HG03521 (cell line): ENCODE data around the gene GTF2H3.
"Not testable (repeated sequence)": the region's sequence is repeated elsewhere in the genome, so short reads cannot be mapped to it uniquely, and the experiment has no call there.

ENCODE experiments used
- ATAC-seq: cut with Tn5 transposase; IDR thresholded peaks from one replicate; pipeline ENCODE4 v1.9.1; 2021; ENCODE audit warnings: mild to moderate bottlenecking, moderate library complexity; ENCODE audit not compliant: unreplicated experiment

The GTF2H3 gene

DNA sequence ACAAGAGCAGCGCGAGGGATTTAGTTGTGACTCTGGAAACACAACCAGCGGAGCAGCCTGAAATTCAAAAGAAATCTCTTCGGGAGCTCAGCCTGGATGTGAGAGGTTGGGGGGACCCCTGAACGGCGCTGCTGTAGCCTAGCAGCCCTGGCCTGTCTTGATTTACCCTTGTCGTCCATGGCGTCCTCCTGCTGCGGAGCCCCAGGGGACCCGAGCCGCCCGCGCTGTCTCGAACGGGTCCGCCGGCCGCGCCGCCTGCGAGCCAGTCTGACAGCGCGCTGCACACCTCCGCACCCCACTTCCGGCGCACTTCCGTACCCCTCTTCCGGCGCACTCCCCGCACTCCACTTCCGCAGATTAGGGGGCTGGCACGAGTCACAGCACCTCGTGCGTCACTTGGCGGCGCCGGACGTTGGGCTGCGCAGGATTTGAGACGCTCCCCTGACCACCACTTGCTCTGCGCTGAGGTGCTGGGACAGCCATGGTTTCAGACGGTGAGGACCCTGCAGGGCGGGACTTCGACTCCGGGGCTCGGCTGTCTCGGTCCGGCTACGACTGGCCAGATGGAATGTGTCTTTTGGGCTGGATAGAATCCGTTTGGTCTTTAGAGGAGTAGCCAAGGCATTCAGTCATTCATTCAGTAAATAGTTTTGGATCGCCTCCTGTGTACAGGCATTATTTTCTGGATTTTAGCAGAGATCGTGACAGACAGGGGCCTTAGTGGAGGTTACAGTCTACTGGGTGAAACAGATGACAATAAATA lies at the start of gene GTF2H3, which contains the start of gene EIF2B1:
Gene GTF2H3 (plus strand): TSS at position 451 of the 763 bp plus-strand sequence. CDS start 31 bp downstream, at position 482.
Gene EIF2B1 (minus strand): TSS at position 308 of the 763 bp plus-strand sequence. CDS start 129 bp downstream, at position 179.
- ATAC-seq: peak; percentile 96

DNA sequence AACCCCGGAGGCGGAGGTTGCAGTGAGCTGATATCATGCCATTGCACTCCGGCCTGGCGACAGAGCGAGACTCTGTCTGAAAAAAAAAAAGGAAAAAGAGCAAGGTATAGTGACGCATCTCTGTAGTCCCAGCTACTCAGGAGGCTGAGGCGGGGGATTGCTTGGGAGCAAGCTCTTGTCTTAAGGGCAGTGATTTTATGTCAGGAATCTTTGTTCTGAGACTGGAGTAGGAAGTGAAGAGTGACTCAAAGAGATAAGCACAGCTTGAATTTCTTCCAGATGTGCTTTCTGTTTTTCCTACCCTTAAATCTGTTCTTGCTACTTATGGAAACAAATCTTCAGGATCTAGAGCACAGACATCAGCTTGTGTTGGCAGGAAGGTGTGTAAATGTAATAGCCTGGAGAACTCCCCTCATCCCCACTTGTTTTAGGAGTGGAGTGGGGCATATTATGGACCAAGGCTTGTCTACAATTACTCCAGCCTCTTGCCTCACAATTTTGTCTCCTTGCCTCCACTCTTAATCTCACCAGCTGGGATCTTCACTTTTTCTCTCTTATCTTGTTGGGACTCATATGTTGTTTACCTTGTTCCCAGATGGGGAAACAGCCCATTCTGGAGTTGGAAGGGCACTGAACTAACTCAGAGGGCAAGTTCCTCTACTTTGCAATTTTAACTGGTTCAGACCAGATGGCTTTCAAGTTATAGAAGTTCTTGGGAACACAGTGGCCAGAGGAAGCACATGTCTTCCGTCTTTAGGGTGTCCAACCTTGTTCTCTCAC lies 41.7 kb upstream of the GTF2H3 start:
- no peak for ATAC-seq

DNA sequence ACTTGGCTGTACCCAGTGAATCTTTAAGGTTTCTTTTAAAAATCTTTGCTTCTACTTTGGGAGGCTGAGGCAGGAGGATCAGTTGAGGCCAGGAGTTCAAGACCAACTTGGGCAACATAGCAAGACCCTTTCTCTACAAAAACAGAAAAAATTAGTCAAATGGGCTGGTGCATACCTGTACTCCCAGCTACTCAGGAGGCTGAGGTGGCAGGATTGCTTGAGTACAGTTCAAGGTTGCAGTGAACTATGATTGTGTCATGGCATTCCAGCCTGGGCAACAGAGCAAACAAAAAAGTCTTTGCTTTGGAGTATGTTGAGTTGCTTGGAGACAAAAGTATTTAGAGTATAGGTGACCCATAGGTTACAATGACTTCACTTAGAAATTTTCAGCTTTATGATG lies 37.9 kb upstream of the GTF2H3 start:
- no peak for ATAC-seq

DNA sequence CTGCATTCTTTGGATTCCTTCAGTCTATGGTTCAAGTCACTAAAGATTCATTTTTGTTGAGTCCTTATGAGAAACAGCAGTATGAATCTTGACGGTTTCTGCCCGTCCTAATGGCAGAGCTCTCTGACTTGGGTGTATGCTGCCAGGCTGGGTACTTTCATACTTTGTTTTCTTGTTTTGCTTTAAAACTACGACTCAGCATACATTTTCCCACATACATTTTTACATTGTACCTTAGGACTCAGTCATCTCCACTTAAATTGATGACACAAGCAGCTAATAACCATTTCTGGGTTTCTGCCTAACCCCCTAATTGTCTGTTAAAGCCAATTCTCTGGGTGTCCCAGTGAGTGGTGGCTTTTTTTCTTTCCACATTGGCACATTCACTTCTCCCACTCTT lies 36.5 kb upstream of the GTF2H3 start:
- no peak for ATAC-seq

DNA sequence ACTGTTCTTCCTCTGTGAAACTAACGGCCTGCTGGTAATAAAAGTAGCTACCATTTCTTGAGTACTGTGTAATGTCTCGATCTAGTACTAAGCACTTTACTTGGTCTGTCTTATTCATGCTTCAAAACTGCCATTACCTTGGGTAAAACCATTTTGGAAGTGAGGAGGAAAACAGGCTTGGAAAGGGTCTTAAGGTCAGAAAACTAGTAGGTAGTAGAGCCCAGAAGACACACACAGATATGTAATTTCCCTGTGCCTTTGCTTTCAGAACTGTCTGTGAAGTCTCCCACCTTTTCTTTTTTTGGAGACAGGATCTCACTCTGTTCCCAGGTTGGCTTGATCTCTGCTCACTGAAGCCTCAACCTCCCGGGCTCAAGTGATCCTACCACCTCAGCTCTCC lies 35.1 kb upstream of the GTF2H3 start:
- ATAC-seq: no peak

DNA sequence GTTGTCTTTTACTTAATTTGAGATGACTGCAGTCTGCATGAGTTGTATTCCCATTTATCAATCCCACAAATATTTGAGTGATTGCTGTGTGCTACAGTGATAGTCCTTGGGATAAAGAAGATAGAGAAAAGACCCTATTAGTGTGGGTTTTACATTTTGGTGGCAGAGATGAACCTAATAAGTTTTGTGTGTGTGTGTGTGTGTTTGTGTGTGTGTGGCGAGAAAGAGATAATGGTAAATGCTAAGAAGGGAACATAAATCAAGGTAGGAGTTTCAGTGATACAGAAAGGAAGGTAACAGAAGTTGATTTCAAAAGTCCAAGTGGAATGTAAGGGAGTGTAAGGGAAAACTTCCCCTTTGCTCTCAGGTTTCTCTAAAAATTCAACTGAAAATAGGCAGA lies 34.3 kb upstream of the GTF2H3 start:
- ATAC-seq: no peak

DNA sequence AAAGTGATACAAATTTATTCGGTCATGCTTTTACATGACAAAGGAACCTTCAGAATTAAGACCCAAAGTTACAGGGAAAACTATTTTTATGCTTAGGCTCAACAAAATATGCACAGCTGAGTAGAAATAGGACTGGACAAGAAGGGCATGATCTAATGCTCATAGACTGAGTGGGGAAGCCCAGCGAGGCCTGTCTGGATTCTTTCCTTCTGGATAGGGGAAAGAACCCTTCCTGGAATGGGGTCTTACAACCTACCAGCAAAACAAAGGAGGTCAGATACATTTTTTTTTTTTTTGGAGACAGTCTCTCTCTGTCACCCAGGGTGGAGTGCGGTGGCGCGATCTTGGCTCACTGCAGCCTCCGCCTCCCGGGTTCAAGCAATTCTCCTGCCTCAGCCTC lies 33.9 kb upstream of the GTF2H3 start:
- ATAC-seq: no peak

DNA sequence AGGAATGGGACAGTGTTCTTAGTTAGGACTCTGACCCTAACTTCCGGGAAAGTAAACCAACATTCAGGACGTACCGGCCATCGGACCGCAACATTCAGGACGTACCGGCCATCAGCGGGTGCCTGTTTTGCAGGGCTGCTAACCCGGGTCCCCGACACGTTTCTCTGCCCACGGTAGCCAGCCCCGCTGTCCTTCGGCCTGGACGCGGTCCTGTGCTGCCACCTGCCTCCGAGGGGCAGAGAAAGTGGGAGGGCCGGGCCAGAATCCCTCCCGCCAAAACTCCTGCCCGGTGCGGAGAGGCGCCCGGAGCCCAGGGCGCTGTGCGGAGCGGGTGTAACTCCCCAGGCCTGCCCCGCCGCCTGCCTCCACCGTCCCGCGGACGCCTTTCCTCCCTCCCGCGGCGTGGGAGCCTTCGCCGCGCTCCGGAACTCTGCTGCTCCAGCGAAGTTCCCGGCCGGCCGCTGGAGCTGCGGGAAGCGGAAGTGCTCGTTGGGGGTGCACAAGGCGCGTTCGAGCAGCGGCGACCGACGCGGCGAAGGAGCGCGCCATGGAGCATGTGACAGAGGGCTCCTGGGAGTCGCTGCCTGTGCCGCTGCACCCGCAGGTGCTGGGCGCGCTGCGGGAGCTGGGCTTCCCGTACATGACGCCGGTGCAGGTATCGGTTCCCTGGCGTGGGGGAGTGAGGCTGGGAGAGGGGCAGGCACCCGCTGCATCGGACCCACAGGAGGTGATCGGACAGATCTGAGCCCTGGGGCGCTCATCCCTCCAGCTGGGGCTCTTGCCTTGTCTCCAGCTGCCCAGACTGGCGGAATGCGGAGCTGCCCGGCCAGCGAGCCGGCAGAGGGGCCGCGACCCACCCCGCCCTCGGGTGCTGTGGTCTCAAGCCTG lies 31.8 kb upstream of the GTF2H3 start, which contains the start of gene DDX55:
Gene DDX55 (plus strand): TSS at position 498 of the 888 bp plus-strand sequence. CDS start 50 bp downstream, at position 548.
- ATAC-seq: peak; percentile 86

DNA sequence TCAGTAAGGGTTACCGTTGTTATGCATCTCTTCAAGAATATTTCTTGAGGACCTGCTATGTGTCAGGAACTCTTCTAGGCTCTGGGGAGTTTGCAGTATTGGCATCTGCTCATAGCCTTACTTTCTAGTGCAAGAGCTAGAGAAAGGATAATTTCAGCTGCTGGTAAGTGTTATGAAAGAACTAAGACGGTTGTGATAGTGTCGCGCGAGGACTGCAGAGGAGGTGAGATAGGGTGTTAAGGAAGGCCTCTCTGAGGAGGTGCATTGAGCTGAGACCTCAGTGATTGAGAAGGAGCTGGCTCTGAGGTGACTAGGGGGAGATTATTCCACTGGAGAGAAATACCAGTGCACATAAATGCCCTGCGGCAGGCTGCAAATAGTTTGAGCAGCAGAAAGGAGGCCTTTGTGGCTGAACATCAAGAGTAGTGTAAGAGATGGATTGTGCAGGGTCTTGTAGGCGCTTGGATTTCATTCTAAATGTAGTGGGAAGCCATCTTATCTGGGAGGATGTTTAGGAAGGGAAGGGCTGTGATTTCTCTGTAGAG lies 30.9 kb upstream of the GTF2H3 start:
- no peak for ATAC-seq

DNA sequence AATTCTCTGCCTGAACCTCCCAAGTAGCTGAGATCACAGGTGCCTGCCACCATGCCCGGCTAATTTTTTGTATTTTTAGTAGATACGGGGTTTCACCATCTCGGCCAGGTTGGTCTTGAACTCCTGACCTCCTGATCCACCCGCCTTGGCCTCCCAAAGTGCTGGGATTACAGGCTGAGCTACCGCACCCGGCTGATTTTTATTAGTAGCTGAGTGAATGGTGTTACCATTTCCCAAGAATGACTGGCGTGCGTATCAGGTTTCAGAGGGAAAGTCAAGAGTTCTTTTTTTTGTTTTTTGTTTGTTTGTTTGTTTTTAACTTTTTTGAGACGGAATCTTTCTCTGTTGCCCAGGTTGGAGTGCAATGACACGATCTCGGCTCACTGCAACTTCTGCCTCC lies 30.1 kb upstream of the GTF2H3 start:
- ATAC-seq: not testable (repeated sequence)

DNA sequence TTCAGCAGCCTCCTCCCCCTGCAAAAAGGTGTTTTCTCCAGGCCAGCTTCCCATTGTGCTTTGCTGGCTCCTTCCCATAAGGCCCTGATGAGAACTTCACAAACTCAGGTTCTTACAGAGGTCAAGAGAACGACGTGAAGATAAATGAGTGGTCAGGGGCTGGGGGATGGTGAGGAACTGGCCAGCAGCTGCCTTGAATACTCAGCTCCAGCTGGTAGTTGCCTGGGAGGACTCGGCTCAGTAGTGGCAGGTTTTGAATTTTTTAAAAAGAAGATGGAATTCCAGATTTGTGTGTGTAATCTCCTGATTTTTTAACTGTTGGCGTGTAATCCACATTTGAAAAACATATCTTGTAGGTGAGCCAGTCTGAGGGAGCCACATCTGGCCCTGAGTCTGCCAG lies 25.9 kb upstream of the GTF2H3 start:
- ATAC-seq: no peak

DNA sequence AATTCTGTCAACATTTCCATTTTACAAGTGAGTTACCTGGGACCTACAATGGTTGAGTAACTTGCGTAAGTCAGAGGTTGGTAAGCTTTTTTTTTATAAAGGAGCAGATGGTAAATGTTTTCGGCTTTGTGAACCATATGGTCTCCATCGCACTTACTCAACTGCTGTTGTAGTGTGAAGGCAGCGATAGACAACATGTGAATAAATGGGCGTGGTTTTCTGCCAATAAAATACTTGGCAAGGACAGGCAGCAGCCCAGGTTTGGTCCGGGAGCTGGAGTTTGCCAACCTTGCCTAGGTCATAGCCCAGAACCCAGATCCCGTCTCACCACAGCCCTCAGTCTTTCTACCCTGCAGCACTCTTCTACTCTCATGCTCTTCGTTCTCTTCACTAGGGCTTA lies 25.4 kb upstream of the GTF2H3 start:
- ATAC-seq: no peak

DNA sequence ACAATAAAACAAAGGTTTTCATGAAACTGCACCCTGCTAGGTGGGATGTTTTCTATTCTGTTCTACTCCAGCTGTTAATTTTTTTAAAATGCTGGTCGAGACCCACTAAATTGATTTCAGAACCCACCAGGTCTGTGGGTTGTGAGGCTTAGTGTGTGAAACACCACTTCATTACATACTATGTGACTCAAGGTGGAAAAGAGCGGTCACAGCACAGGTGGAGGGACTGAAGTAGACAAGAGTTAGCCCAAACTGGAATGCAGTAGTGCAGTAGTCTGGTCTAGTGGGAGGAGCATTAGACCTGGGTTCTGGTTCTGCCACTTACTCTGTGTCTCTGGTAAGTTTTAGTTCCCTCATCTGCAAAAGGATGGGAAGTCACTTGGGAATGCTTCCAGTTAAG lies 19.5 kb upstream of the GTF2H3 start:
- no peak for ATAC-seq

DNA sequence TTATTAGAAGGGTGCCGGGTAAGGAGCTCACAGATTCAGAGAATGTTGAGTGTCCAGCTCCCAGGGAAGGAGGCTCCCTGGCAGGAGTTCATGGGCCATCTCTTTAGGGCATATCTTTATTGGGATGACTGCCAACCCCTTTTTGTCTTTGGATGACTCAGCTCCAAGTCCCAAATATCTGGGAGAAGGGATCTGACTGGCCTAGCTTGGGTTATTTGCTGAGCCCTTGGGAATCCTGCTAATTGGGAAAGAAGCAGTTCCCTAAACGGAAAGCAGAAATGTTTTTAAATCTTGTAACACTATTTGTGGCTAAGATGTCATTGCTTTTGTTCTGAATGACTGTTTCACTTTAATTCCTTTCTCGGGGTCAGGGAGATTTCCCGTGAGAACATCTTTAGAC lies 19.1 kb upstream of the GTF2H3 start:
- ATAC-seq: no peak

DNA sequence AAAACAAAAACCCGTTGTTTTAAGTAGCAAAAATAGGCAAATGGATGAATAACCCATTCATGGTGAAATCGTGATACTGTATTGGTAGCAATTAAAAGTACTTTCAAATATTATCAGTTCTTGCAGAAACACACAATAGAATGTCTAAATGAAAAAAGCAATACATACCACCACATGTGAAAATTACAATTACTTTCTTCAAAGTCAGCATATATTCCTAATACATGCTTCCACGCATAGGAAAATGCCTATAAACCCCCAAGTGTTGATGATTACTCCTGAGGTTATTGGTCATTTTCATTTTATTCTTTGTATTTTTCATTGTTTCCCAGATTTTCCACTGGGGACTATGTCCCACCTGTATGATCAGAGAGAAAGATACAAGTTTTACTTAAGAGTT lies 16.5 kb upstream of the GTF2H3 start:
- ATAC-seq: no peak

DNA sequence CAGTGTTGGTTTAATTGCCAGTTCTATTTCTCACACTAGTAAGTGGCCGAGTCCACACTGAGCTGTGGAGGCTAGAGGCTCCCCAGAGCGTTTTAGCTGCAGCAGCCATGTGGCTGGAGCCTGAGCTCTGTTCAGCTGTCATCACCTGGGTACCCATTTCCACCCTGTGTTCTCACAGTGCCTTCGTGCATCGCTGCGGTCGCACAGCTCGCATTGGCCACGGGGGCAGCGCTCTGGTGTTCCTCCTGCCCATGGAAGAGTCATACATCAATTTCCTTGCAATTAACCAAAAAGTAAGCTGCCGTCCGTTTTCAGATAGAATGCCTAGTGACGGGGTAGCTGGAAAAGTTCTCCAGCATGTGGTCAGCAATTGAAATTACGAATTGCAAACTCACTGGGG lies 16.0 kb upstream of the GTF2H3 start:
- ATAC-seq: no peak

DNA sequence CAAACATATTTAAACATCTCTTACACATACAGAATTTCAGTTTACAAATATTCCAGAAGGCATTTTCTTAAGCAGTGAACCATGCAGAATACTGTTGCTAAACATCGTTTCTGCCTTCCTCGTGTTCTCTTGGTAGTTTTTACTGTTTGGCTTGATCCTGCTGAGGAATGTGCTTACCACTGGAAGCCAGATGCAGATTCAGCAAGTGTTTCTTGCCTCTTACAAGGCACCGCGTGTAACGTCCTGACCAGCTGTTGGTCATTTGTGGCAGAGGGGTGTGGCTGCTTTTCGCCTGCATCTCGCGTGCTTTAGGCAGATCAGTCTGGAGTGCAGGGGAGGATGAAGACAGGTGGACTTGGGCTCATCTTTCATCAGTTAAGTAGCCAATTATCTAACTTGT lies 12.5 kb upstream of the GTF2H3 start:
- no peak for ATAC-seq

DNA sequence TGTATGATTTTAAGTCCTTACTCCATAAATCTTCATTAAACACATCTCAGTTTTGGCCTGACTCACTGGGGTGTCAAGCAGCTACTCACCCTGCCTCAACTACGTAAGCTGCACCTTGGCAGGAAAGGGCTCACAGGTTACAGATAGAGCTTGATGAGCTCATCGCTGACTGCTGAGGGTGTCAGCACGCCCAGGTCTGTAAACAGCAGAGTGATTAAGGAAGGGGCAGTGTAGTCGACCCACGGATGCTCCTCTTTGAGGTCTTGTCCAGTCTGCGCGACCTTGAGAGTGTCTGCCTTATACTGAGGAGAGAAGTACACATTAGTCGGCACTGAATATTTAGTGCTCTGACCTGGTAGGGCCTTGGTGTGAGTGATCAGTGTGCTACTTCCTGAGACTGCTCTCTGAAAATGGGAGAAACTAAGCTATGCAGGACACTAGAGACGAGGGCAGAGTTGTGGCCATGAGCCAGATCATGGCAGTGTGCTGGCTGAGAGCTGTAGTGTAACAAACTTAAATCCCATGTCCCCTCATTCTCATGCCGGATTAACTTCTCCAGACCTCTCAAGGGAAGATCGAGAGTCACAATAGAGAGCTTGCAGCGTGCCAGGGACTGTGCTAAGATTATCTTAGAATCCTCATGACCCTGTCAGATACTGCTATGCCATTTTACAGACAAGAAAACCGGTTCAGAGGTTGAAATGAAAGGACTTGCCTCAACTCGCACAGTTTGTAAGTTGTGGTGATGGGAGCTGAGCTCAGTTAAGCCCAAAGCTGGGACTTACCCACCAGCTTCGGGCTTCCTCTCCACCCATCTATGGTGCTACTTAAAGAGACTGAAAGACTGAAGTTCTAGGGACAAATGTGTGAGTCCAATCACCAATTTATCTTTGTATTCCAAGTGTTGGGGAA lies 11.8 kb upstream of the GTF2H3 start:
- no peak for ATAC-seq

DNA sequence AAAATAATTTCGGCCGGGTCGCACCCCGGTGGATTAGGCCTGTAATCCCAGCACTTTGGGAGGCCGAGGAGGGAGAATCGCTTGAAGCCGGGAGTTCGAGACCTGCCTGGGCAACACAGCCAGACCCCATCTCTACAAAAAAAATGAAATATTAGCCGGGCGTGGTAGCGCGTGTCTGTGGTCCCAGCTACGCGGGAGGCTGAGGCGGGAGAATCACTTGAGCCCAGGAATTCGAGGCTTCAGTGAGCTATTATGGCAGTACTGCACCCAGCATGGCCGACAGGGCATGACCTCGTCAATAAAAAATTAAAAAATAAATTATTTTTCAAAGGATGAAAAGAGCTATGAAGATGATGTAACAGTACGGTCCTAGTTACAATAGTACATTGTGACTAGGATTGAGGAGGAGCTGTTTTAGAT lies 523 bp downstream of the GTF2H3 start:
- ATAC-seq: no peak

DNA sequence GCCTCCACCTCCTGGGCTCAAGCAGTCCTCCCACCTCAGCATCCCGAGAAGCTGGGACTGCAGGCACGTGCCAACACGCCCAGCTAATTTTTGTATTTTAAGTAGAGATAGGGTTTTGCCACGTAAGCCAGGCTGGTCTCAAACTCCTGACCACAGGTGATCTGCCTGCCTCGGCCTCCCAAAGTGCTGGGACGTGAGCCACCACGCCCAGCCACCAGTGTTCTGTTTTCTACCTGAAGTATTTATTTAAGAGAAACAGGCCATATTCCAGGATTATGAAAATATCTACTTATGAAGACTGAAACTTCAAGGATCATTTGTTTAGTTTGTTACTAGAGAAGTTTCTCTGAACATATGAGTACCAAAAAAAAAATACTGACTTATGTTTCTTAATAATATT lies 10.3 kb downstream of the GTF2H3 start:
- ATAC-seq: no peak
